Upper lobe of left lung (tissue), 6 donors: ENCODE data around the gene DFFB. TPM values are rescaled to one million over a fixed set of nuclear protein-coding genes. Genes with fewer than 3 reads are reported as not detected.

Experiments
- ATAC-seq, 2 donors: fragments of 200-7000 bp; cut with Tn5 transposase; one replicate each; pipeline ENCODE4 v1.9.1; 2022; ENCODE audit warnings: mild to moderate bottlenecking in 2 of 2, moderate library complexity in 2 of 2; ENCODE audit not compliant: low FRiP score in 2 of 2
- DNase-seq, 2 donors: peaks; one replicate each; pipeline ENCODE4 v3.0.0-alpha.2; 2019 to 2020
- H3K27ac ChIP-seq, 4 donors: fragments of 200-600 bp; sonication (generic); one replicate each; pipeline ENCODE4 v1.5.1; 2016 to 2019
- H3K27me3 ChIP-seq, 4 donors: fragments of 200-600 bp; sonication (generic); one replicate each; pipeline ENCODE4 v1.5.1; 2017 to 2019
- H3K36me3 ChIP-seq, 4 donors: fragments of 200-600 bp; sonication (generic); one replicate each; pipeline ENCODE4 v1.5.1; 2016 to 2019
- H3K4me1 ChIP-seq, 4 donors: fragments of 200-600 bp; sonication (generic); one replicate each; pipeline ENCODE4 v1.5.1; 2018 to 2019
- H3K4me3 ChIP-seq, 4 donors: fragments of 200-600 bp; sonication (generic); one replicate each; pipeline ENCODE4 v1.5.1; 2017 to 2019; ENCODE audit warnings: mild to moderate bottlenecking in 2 of 4, moderate library complexity in 1 of 4
- H3K9me3 ChIP-seq, 4 donors: fragments of 200-600 bp; sonication (generic); one replicate each; pipeline ENCODE4 v1.5.1; 2018 to 2019
- EP300 ChIP-seq, 4 donors: sonication (generic); formaldehyde crosslinking; IDR thresholded peaks; one replicate each; pipeline ENCODE4 v1.5.1; 2017; ENCODE audit warnings: antibody characterized with exemption in 4 of 4, control low read depth in 2 of 4
- POLR2A ChIP-seq, 4 donors: fragments of 450-650 bp; IDR thresholded peaks; one replicate each; pipeline ENCODE4 v1.5.1; 2016 to 2017; ENCODE audit warnings: antibody characterized with exemption in 4 of 4, mild to moderate bottlenecking in 2 of 4
- POLR2AphosphoS5 ChIP-seq, 2 donors: sonication (generic); formaldehyde crosslinking; IDR thresholded peaks; one replicate each; pipeline ENCODE4 v1.5.1; 2017; ENCODE audit warnings: antibody characterized with exemption in 2 of 2
- WGBS, 2 donors: methylation state at CpG; one replicate each; pipeline ENCODE4 v1.1.5; 2017 to 2018; 5-methylcytosine and 5-hydroxymethylcytosine counted together
- total RNA-seq, 6 donors: library from RNA; depleted of rRNA in 4 of 6; stranded (reverse); fragments of >200 nt in 4 of 6; gene quantifications; one replicate each; pipeline versions ENCODE4 v1.1.0 to v1.2.1, GENCODE V29; 2016 to 2021
- TF ChIP-seq, protein P1 (sequence below), 6 experiments: fragments of 450-650 bp in 4 of 6; fragments of 200-600 bp in 2 of 6; sonication (generic) in 2 of 6; IDR thresholded peaks; one replicate each; pipeline ENCODE4 v1.5.1; 2016 to 2019; ENCODE audit warnings: antibody characterized with exemption in 6 of 6
- donor health status: DM: no; HTN: no; CAD: no; lungs with moderate emphysema.
- donor health status: DM: no; HTN: yes; CAD: no; lungs with severe emphysema.

DFFB gene
- total RNA-seq, 6 donors from 2014 or later = 7.1 to 16.8 (median 9.4) TPM

DNA sequence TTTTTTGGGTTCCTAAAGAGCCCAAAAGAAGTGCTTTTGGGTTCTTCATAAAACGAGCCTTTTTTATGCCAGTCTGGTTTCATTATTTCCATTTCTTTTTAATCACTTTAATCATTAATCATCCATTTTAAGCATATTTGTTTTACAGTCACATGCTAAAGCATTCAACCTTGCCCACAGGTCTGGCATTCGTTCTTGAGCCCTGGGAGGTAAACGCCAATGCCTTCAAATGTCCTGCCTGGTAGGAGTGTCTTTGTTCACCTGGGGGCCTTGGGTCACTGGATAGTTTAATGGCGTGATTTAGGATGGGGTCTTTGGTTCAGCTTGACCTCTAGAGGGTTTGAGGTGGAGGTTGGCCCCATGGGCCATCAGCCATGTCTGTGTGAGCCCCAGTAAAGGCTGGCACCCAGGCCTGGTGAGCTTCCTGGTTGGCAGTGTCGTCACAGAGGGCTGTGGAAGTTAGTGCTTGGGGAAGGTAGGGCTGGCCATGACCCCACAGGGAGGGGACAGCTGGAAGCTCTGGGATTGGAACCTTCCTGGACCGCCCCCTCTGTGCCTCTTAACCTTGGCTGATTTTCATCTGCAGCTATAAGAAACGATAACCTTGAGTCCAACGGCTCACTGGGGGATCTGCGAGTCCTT lies 22.6 kb downstream of the DFFB start:
- WGBS, 2 donors = 89 to 90% methylated on average over 6 to 9 of the region's 9 CpGs
- TF ChIP-seq POLR2AphosphoS5 (IDR thresholded peaks at IDR 0.05) (no peak), EP300 (IDR thresholded peaks at IDR 0.05) (no peak), POLR2A (IDR thresholded peaks at IDR 0.05) (no peak)
- TF ChIP-seq, protein P1, sequence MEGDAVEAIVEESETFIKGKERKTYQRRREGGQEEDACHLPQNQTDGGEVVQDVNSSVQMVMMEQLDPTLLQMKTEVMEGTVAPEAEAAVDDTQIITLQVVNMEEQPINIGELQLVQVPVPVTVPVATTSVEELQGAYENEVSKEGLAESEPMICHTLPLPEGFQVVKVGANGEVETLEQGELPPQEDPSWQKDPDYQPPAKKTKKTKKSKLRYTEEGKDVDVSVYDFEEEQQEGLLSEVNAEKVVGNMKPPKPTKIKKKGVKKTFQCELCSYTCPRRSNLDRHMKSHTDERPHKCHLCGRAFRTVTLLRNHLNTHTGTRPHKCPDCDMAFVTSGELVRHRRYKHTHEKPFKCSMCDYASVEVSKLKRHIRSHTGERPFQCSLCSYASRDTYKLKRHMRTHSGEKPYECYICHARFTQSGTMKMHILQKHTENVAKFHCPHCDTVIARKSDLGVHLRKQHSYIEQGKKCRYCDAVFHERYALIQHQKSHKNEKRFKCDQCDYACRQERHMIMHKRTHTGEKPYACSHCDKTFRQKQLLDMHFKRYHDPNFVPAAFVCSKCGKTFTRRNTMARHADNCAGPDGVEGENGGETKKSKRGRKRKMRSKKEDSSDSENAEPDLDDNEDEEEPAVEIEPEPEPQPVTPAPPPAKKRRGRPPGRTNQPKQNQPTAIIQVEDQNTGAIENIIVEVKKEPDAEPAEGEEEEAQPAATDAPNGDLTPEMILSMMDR (IDR thresholded peaks at IDR 0.05) = no peak
- H3K36me3 ChIP-seq = peaks cover 11 to 74% (median 38%) of the 10 kb centered on the region in 4 donors
- no peak overlapping the region for H3K27ac ChIP-seq
- no peaks in the 10 kb centered on the region for H3K27me3 ChIP-seq
- no peak overlapping the region for H3K4me3 ChIP-seq
- peaks cover 0 to 14% (median 10%) of the 10 kb centered on the region in 4 donors for H3K9me3 ChIP-seq
- no peaks in the 10 kb centered on the region for H3K4me1 ChIP-seq
- ATAC-seq = no peak
- no peak for DNase-seq

DNA sequence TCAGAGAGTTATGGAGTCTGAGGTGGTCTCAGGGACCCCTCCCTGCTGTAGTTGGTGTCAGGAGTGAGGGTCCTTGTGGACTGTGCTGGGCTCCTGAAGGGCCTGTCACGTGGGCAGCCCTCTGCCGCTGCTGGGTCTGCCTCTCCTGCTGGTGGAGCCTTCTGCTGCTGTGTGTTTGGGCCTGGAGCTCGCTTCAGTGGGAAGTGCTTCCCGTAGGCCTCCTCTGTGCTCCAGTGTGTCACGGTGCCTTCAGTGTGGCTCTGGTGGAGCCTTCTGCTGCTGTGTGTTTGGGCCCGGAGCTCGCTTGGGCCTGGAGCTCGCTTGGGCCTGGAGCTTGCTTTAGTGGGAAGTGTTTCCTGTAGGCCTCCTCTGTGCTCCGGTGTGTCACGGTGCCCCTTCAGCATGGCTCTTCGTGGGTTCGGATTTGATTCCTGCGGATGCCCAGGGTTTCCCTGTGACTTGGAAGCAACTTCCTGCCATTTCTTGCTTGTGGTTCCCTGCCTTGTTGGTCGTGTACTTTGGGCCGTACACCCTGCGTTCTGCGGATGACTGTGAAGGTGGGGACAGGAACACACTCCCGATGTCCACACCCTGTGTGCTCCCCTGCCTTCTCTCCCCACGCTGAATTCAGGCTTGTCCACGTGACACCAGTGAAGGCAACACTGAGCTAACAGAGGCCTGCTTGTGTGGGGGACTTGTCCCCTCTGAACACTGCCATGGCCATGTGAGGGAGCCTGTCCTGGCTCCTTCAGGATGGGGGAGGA lies 23.3 kb downstream of the DFFB start:
- H3K27ac ChIP-seq = no peak overlapping the region
- H3K36me3 ChIP-seq = peaks cover 9 to 74% (median 39%) of the 10 kb centered on the region in 4 donors
- no peak for DNase-seq
- TF ChIP-seq, protein P1 (IDR thresholded peaks at IDR 0.05) = no peak
- TF ChIP-seq POLR2A (IDR thresholded peaks at IDR 0.05) (no peak), EP300 (IDR thresholded peaks at IDR 0.05) (no peak), POLR2AphosphoS5 (IDR thresholded peaks at IDR 0.05) (no peak)
- ATAC-seq = peak in 1 of 2 donors; percentile 16
- no peaks in the 10 kb centered on the region for H3K27me3 ChIP-seq
- H3K4me3 ChIP-seq = no peak overlapping the region
- H3K4me1 ChIP-seq = no peaks in the 10 kb centered on the region
- WGBS, 2 donors = 87 to 96% methylated on average over 8 to 19 of the region's 20 CpGs
- peaks cover 0 to 14% (median 10%) of the 10 kb centered on the region in 4 donors for H3K9me3 ChIP-seq

DNA sequence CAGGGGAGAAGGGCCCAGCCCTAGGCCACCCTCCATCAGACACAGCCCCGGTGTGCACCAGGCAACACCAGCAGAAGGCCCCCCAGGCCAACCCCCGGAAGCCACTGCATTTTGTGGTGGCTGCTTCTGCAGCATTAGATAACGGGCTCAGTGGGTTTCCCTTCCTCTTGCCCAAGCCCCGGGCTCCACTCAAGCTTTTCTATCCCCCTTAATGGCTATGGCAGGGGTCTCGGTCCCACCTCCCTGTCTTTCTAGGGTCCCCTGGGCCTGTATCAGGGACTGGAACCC lies 23.9 kb downstream of the DFFB start:
- Histone ChIP-seq H3K4me1 (no peaks in the 10 kb centered on the region), H3K4me3 (no peak overlapping the region), H3K36me3 (peaks cover 8 to 74% (median 41%) of the 10 kb centered on the region in 4 donors), H3K27me3 (no peaks in the 10 kb centered on the region), H3K27ac (no peak overlapping the region), H3K9me3 (peaks cover 0 to 14% (median 10%) of the 10 kb centered on the region in 4 donors)
- WGBS, 2 donors = 63 to 67% methylated on average over 3 to 5 of the region's 5 CpGs
- ATAC-seq (peak in 1 of 2 donors; percentile 8), DNase-seq (no peak)
- no peak for TF ChIP-seq EP300 (IDR thresholded peaks at IDR 0.05)
- TF ChIP-seq, protein P1 (IDR thresholded peaks at IDR 0.05) = no peak
- TF ChIP-seq POLR2AphosphoS5 (IDR thresholded peaks at IDR 0.05) = no peak
- TF ChIP-seq POLR2A (IDR thresholded peaks at IDR 0.05) = no peak

DNA sequence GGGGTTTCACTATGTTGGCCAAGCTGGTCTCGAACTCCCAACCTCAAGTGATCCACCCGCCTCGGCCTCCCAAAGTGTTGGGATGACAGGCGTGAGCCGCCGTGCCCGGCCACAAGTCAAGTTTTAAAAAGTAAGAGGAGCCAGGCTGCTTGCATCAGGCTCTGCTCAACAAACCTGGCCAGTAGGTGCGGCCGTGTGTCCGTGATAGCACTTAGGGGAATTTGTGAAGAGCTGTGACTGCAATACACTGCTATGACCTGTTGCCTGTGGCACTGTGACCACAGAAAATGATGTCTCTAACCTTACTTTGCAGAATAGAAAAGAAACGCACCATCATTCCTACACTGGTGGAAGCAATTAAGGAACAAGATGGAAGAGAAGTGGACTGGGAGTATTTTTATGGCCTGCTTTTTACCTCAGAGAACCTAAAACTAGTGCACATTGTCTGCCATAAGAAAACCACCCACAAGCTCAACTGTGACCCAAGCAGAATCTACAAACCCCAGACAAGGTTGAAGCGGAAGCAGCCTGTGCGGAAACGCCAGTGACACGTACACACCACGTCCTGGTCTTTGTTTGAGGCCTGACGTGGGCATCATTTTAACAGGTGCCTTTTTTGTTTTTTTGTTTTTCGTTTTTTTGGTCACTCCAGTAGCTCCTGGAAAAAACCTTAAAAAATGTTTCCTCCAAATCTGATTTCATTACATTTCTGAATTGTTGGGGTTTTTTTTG lies 26.1 kb downstream of the DFFB start:
- 94 to 97% methylated on average over 18 of the region's 18 CpGs for WGBS, 2 donors
- Histone ChIP-seq H3K27me3 (no peaks in the 10 kb centered on the region), H3K36me3 (peaks cover 5 to 78% (median 52%) of the 10 kb centered on the region in 4 donors), H3K4me3 (no peak overlapping the region), H3K4me1 (no peaks in the 10 kb centered on the region), H3K9me3 (peaks cover 0 to 14% (median 10%) of the 10 kb centered on the region in 4 donors), H3K27ac (no peak overlapping the region)
- no peak for ATAC-seq
- TF ChIP-seq, protein P1 (IDR thresholded peaks at IDR 0.05) = no peak
- TF ChIP-seq POLR2AphosphoS5 (IDR thresholded peaks at IDR 0.05) (no peak), POLR2A (IDR thresholded peaks at IDR 0.05) (no peak), EP300 (IDR thresholded peaks at IDR 0.05) (no peak)
- no peak for DNase-seq
